Measurements from ENCODE around the gene CDH4.

Gene CDH4

GRCh38 chr20:61516346-61517208 lies 264.5 kb downstream of the CDH4 start:
- TF ChIP-seq ZFX (IDR thresholded peaks at IDR 0.05; ENCODE audit: borderline replicate concordance) (no peak), CTCF (IDR thresholded peaks at IDR 0.05) (no peak)
- no peak overlapping the region for H3K27ac ChIP-seq

GRCh38 chr20:61517419-61517818 lies 265.4 kb downstream of the CDH4 start:
- TF ChIP-seq CTCF (IDR thresholded peaks at IDR 0.05) (no peak), ZFX (IDR thresholded peaks at IDR 0.05; ENCODE audit: borderline replicate concordance) (no peak)
- H3K27ac ChIP-seq: no peak overlapping the region

- TF ChIP-seq ZFX (IDR thresholded peaks at IDR 0.05; ENCODE audit: borderline replicate concordance) (no peak), CTCF (IDR thresholded peaks at IDR 0.05) (no peak)
These were observed 266.4 kb downstream of the CDH4 start for GRCh38 chr20:61518424-61518951.

GRCh38 chr20:61519488-61519887 lies 267.4 kb downstream of the CDH4 start:
- no peak overlapping the region for H3K27ac ChIP-seq
- TF ChIP-seq ZFX (IDR thresholded peaks at IDR 0.05; ENCODE audit: borderline replicate concordance) (no peak), CTCF (IDR thresholded peaks at IDR 0.05) (no peak)

More at GRCh38 chr20:61518424-61518951, 266.4 kb downstream of the CDH4 start:
- no peak overlapping the region for H3K27ac ChIP-seq

- TF ChIP-seq ZFX (IDR thresholded peaks at IDR 0.05; ENCODE audit: borderline replicate concordance) (no peak), CTCF (IDR thresholded peaks at IDR 0.05) (no peak)
- H3K27ac ChIP-seq: no peak overlapping the region
These were observed 268.2 kb downstream of the CDH4 start for GRCh38 chr20:61520076-61520892.

- TF ChIP-seq ZFX (IDR thresholded peaks at IDR 0.05; ENCODE audit: borderline replicate concordance): no peak
- TF ChIP-seq CTCF (IDR thresholded peaks at IDR 0.05): no peak
These were observed 268.9 kb downstream of the CDH4 start for GRCh38 chr20:61520893-61521460.

More at GRCh38 chr20:61520893-61521460, 268.9 kb downstream of the CDH4 start:
- H3K27ac ChIP-seq: no peak overlapping the region
